NCI-H1930 (cell line): ENCODE data around the gene PHF23.

Experiments used
- DNase-seq, 2 experiments: peaks; one replicate each; lab custom pipeline; 2025; lab: John Stamatoyannopoulos, UW

Gene PHF23

GRCh38 chr17:7239091-7240027 lies at the start of gene PHF23:
PHF23 (minus strand) TSS chr17:7239457; CDS start chr17:7239279, 178 bp downstream.
- DNase-seq = peak; percentile 99

GRCh38 chr17:7285679-7286078 lies 46.4 kb upstream of the PHF23 start:
- DNase-seq = no peak

GRCh38 chr17:7284911-7285310 lies 45.7 kb upstream of the PHF23 start:
- DNase-seq = no peak

GRCh38 chr17:7283471-7284216 lies 44.4 kb upstream of the PHF23 start:
- no peak for DNase-seq

- DNase-seq = no peak
Observed at GRCh38 chr17:7282752-7283321, 43.6 kb upstream of the PHF23 start.

GRCh38 chr17:7281953-7282751 lies 42.9 kb upstream of the PHF23 start:
- DNase-seq = no peak

GRCh38 chr17:7281074-7281952 lies 42.1 kb upstream of the PHF23 start, which contains the start of gene SLC2A4:
SLC2A4 (plus strand) TSS chr17:7281718; CDS start chr17:7281935, 217 bp downstream.
- DNase-seq = peak; percentile 81 to 88

- DNase-seq = peak; percentile 65 to 83
Observed at GRCh38 chr17:7280519-7281073, 41.3 kb upstream of the PHF23 start.

- DNase-seq = no peak
Observed at GRCh38 chr17:7279448-7279847, 40.2 kb upstream of the PHF23 start.

GRCh38 chr17:7266784-7267183 lies 27.5 kb upstream of the PHF23 start:
- no peak for DNase-seq

GRCh38 chr17:7263801-7264078 lies 24.5 kb upstream of the PHF23 start:
- no peak for DNase-seq

GRCh38 chr17:7262935-7263800 lies 23.9 kb upstream of the PHF23 start:
- DNase-seq = no peak

GRCh38 chr17:7262192-7262934 lies 23.1 kb upstream of the PHF23 start, which contains the start of gene CLDN7:
CLDN7 (minus strand) TSS chr17:7262478; CDS start chr17:7262043, 435 bp downstream.
- peak; percentile 57 to 64 for DNase-seq

- no peak for DNase-seq
Observed at GRCh38 chr17:7261379-7262191, 22.3 kb upstream of the PHF23 start.

GRCh38 chr17:7260651-7261378 lies 21.6 kb upstream of the PHF23 start:
- no peak for DNase-seq

- DNase-seq = no peak
Observed at GRCh38 chr17:7260151-7260550, 20.9 kb upstream of the PHF23 start.

- no peak for DNase-seq
Observed at GRCh38 chr17:7259555-7259889, 20.3 kb upstream of the PHF23 start.
